CD14-positive monocyte (primary cell): ENCODE data around the gene CHL1. TPM values are rescaled to one million over a fixed set of nuclear protein-coding genes. Genes with fewer than 3 reads are reported as not detected.

Experiments used
- DNase-seq, 3 donors: peaks; one replicate each; pipeline ENCODE4 v3.0.0-alpha.2; 2011 to 2022
- H2AFZ ChIP-seq: 2 replicates; pipeline ENCODE4 v1.6.0; 2012; ENCODE audit warnings: mild to moderate bottlenecking, low read depth, low read length, inconsistent platforms; ENCODE audit not compliant: insufficient read depth, poor library complexity, severe bottlenecking
- H3K27ac ChIP-seq, 2 donors: 1 replicate in 1 of 2; 2 replicates in 1 of 2; pipeline ENCODE4 v1.5.1; 2012 to 2013; ENCODE audit warnings: low read length in 2 of 2, control low read depth in 1 of 2, inconsistent platforms in 1 of 2, low read depth in 1 of 2, mild to moderate bottlenecking in 1 of 2
- H3K27me3 ChIP-seq, 2 donors: one replicate each; pipeline versions ENCODE4 v1.6.0 to v1.6.1; 2011 to 2013; ENCODE audit warnings: low read length in 2 of 2; ENCODE audit not compliant: control insufficient read depth in 2 of 2, insufficient read depth in 2 of 2
- H3K36me3 ChIP-seq, 2 donors: replicated peaks in 1 of 2; 1 replicate in 1 of 2; 2 replicates in 1 of 2; pipeline versions ENCODE4 v1.5.1 to v1.6.1; 2012 to 2013; ENCODE audit warnings: low read length in 2 of 2, control low read depth in 1 of 2, inconsistent platforms in 1 of 2, mild to moderate bottlenecking in 1 of 2; ENCODE audit not compliant: insufficient read depth in 2 of 2, control insufficient read depth in 1 of 2
- H3K4me1 ChIP-seq, 2 donors: 1 replicate in 1 of 2; 2 replicates in 1 of 2; pipeline versions ENCODE4 v1.5.1 to v1.6.1; 2012 to 2013; ENCODE audit warnings: low read length in 2 of 2, control low read depth in 1 of 2, inconsistent platforms in 1 of 2, mild to moderate bottlenecking in 1 of 2, moderate library complexity in 1 of 2; ENCODE audit not compliant: insufficient read depth in 2 of 2, control insufficient read depth in 1 of 2
- H3K4me2 ChIP-seq: replicated peaks from 2 replicates; pipeline ENCODE3; 2012; ENCODE audit warnings: low read length, moderate library complexity, mild to moderate bottlenecking; ENCODE audit not compliant: poor library complexity, severe bottlenecking; ENCODE audit errors: extremely low read depth
- H3K4me3 ChIP-seq, 3 experiments: fragments of 200-600 bp in 1 of 3; sonication (generic) in 1 of 3; replicated peaks in 1 of 3; 1 replicate in 2 of 3; 2 replicates in 1 of 3; pipeline ENCODE4 v1.5.1; 2011 to 2013; ENCODE audit warnings: low read length in 3 of 3, mild to moderate bottlenecking in 3 of 3, control low read depth in 2 of 3, low read depth in 2 of 3, inconsistent platforms in 1 of 3, moderate library complexity in 1 of 3
- H3K79me2 ChIP-seq: 2 replicates; pipeline ENCODE4 v1.6.0; 2012; ENCODE audit warnings: mild to moderate bottlenecking, control low read depth, inconsistent platforms, low read length, moderate library complexity; ENCODE audit not compliant: insufficient read depth
- H3K9ac ChIP-seq: 2 replicates; pipeline ENCODE4 v1.6.0; 2017; ENCODE audit warnings: low read length, mild to moderate bottlenecking; ENCODE audit not compliant: insufficient read depth, poor library complexity, severe bottlenecking
- H3K9me3 ChIP-seq, 2 donors: replicated peaks in 1 of 2; 1 replicate in 1 of 2; 2 replicates in 1 of 2; pipeline versions ENCODE4 v1.5.1 to v1.6.1; 2012 to 2013; ENCODE audit warnings: low read length in 2 of 2, control low read depth in 1 of 2; ENCODE audit not compliant: control insufficient read depth in 1 of 2, insufficient read depth in 1 of 2
- H4K20me1 ChIP-seq: 2 replicates; pipeline ENCODE4 v1.6.0; 2012; ENCODE audit warnings: mild to moderate bottlenecking, low read length, control low read depth, moderate library complexity; ENCODE audit not compliant: insufficient read depth
- H3K27ac Mint-ChIP-seq, 7 donors: one replicate each; pipeline ENCODE4 v1.8.0; 2020; ENCODE audit warnings: mild to moderate bottlenecking in 7 of 7, mixed read lengths in 7 of 7, moderate library complexity in 6 of 7, inconsistent platforms in 2 of 7
- H3K27me3 Mint-ChIP-seq, 3 donors: one replicate each; pipeline ENCODE4 v1.8.0; 2021 to 2022; ENCODE audit warnings: low read depth in 3 of 3, mild to moderate bottlenecking in 3 of 3, mixed read lengths in 3 of 3, moderate library complexity in 3 of 3, inconsistent platforms in 1 of 3
- H3K36me3 Mint-ChIP-seq, 2 donors: one replicate each; pipeline ENCODE4 v1.8.0; 2020; ENCODE audit warnings: mixed read lengths in 2 of 2, inconsistent platforms in 1 of 2, mild to moderate bottlenecking in 1 of 2
- H3K4me1 Mint-ChIP-seq: one replicate; pipeline ENCODE4 v1.8.0; 2020; ENCODE audit warnings: mild to moderate bottlenecking, mixed read lengths
- H3K4me3 Mint-ChIP-seq, 2 donors: one replicate each; pipeline ENCODE4 v1.8.0; 2020; ENCODE audit warnings: mild to moderate bottlenecking in 2 of 2, mixed read lengths in 2 of 2, moderate library complexity in 1 of 2
- H3K9me3 Mint-ChIP-seq, 7 donors: one replicate each; pipeline ENCODE4 v1.8.0; 2020 to 2022; ENCODE audit warnings: mixed read lengths in 7 of 7, mild to moderate bottlenecking in 6 of 7, moderate library complexity in 6 of 7, inconsistent platforms in 2 of 7
- CTCF ChIP-seq: fragments of 200-600 bp; IDR thresholded peaks from one replicate; pipeline ENCODE4 v1.8.0; 2022; ENCODE audit warnings: antibody characterized with exemption, mild to moderate bottlenecking
- WGBS: methylation state at CpG from one replicate; pipeline ENCODE4 v1.1.5; 2013; ENCODE audit warnings: missing lambda C conversion rate; ENCODE audit not compliant: insufficient coverage; 5-methylcytosine and 5-hydroxymethylcytosine counted together
- intact Hi-C, 2 donors: fragments of 100-400 bp; cut with micrococcal nuclease; formaldehyde crosslinking; loops; one replicate each; pipeline versions ENCODE4 v1.15.0 to v1.15.1; 2023
- polyA plus RNA-seq, 3 donors: library from polyadenylated mRNA; depleted of rRNA in 1 of 3; unstranded in 2 of 3; stranded (reverse) in 1 of 3; fragments of 300-500 nt in 2 of 3; fragments of >200 nt in 1 of 3; fragmentation: Illumina TruSeq in 2 of 3; gene quantifications; 1 replicate in 2 of 3; 2 replicates in 1 of 3; pipeline ENCODE4 v1.2.3, GENCODE V29; 2012 to 2021

CHL1 gene
- polyA plus RNA-seq, 3 donors = not detected

GRCh38 chr3:435161-435560 is 238.6 kb downstream of the CHL1 start:
- Mint-ChIP-seq H3K27me3 (no peaks in the 10 kb centered on the region), H3K9me3 (peaks cover 0 to 9% (median 1%) of the 10 kb centered on the region in 7 donors), H3K4me3 (no peak overlapping the region), H3K4me1 (no peaks in the 10 kb centered on the region), H3K27ac (no peak overlapping the region), H3K36me3 (no peaks in the 10 kb centered on the region)
- no peak for TF ChIP-seq CTCF
- H2AFZ ChIP-seq = no peak overlapping the region
- H3K9ac ChIP-seq = no peak overlapping the region
- H3K4me2 ChIP-seq = no peak overlapping the region
- H4K20me1 ChIP-seq = no peaks in the 10 kb centered on the region
- no peak overlapping the region for H3K27ac ChIP-seq
- no peaks in the 10 kb centered on the region for H3K36me3 ChIP-seq
- no CpG with 5 or more reads among the region's 3 CpGs for WGBS
- intact Hi-C loops = no loop called here
- H3K79me2 ChIP-seq = no peaks in the 10 kb centered on the region
- no peak overlapping the region for H3K4me3 ChIP-seq
- no peaks in the 10 kb centered on the region for H3K9me3 ChIP-seq
- no peaks in the 10 kb centered on the region for H3K27me3 ChIP-seq
- no peak for DNase-seq
- no peaks in the 10 kb centered on the region for H3K4me1 ChIP-seq

- no peaks in the 10 kb centered on the region for H3K79me2 ChIP-seq
- H3K27ac ChIP-seq = no peak overlapping the region
- no peaks in the 10 kb centered on the region for H3K9me3 ChIP-seq
- intact Hi-C loops = no loop called here
- Mint-ChIP-seq H3K27ac (no peak overlapping the region), H3K9me3 (peaks cover 0 to 8% (median 3%) of the 10 kb centered on the region in 7 donors), H3K27me3 (no peaks in the 10 kb centered on the region), H3K4me1 (no peaks in the 10 kb centered on the region), H3K36me3 (no peaks in the 10 kb centered on the region), H3K4me3 (no peak overlapping the region)
- no peak overlapping the region for H3K4me2 ChIP-seq
- no peaks in the 10 kb centered on the region for H3K36me3 ChIP-seq
- no peak overlapping the region for H2AFZ ChIP-seq
- no peak overlapping the region for H3K9ac ChIP-seq
- no peaks in the 10 kb centered on the region for H4K20me1 ChIP-seq
- DNase-seq = no peak
- WGBS = 71% methylated on average over 1 of the region's 2 CpGs
- no peak overlapping the region for H3K4me3 ChIP-seq
- no peak for TF ChIP-seq CTCF
- H3K27me3 ChIP-seq = no peaks in the 10 kb centered on the region
- H3K4me1 ChIP-seq = no peaks in the 10 kb centered on the region
Observed at GRCh38 chr3:436053-436452, 239.5 kb downstream of the CHL1 start.
